K562 (cell line): ENCODE results near the gene ABL1.

Source experiments
- CBFB ChIP-seq: sonication (generic); formaldehyde crosslinking; IDR thresholded peaks from 2 replicates; pipeline ENCODE4 v1.4.0; 2020; ENCODE audit warnings: mild to moderate bottlenecking, missing genetic modification reagents
- CEBPZ ChIP-seq: fragments of 150-350 bp; IDR thresholded peaks from 2 replicates; pipeline ENCODE4 v1.6.1; 2014; ENCODE audit warnings: low read depth, mild to moderate bottlenecking, low read length, borderline replicate concordance
- CTCF ChIP-seq, 3 experiments: IDR thresholded peaks in 2 of 3; conservative IDR thresholded peaks in 1 of 3; 2 replicates each; pipeline ENCODE4 v1.5.1; 2011 to 2012; ENCODE audit warnings: low read length in 3 of 3, mild to moderate bottlenecking in 3 of 3, control low read depth in 2 of 3, improper control_type of control experiment in 1 of 3, inconsistent platforms in 1 of 3, low read depth in 1 of 3, mixed read lengths in 1 of 3, moderate library complexity in 1 of 3; ENCODE audit not compliant: insufficient read depth in 2 of 3
- EHMT2 ChIP-seq: fragments of 450-650 bp; IDR thresholded peaks from 2 replicates; pipeline ENCODE4 v1.6.1; 2018; ENCODE audit warnings: antibody characterized with exemption
- RBBP5 ChIP-seq: fragments of 200-600 bp; sonication (generic); IDR thresholded peaks from 2 replicates; pipeline ENCODE4 v1.6.1; 2012; ENCODE audit warnings: borderline replicate concordance, mild to moderate bottlenecking, low read length, control low read depth, inconsistent platforms; ENCODE audit not compliant: insufficient read depth, poor library complexity, severe bottlenecking
- SP1 ChIP-seq: sonication (generic); formaldehyde crosslinking; IDR thresholded peaks from 2 replicates; pipeline ENCODE4 v1.8.1; 2022; ENCODE audit warnings: mild to moderate bottlenecking, missing genetic modification reagents
- ZNF24 ChIP-seq: fragments of 450-650 bp; IDR thresholded peaks from 2 replicates; pipeline ENCODE4 v1.6.1; 2016
- ZNF696 ChIP-seq: fragments of 250-450 bp; sonication (Bioruptor Pico); conservative IDR thresholded peaks from 2 replicates; pipeline ENCODE4 v1.4.0; 2020; ENCODE audit warnings: mild to moderate bottlenecking, moderate library complexity
- TF ChIP-seq, protein P1 (sequence below), 3 experiments: fragments of 200-800 bp in 1 of 3; sonication (Bioruptor generic) in 1 of 3; sonication (generic) in 1 of 3; formaldehyde crosslinking in 1 of 3; IDR thresholded peaks; 2 replicates each; pipeline versions ENCODE4 v1.6.1 to v1.8.0; 2016 to 2022; ENCODE audit warnings: mild to moderate bottlenecking in 2 of 3, missing compliant biosample characterization in 2 of 3, missing genetic modification characterization in 2 of 3, missing genetic modification reagents in 1 of 3

- TF ChIP-seq CTCF (IDR thresholded peaks at IDR 0.05 in 2 of 3, conservative IDR thresholded peaks at IDR 0.05 in 1 of 3; ENCODE audit: insufficient read depth in 2 of 3, low read depth in 1 of 3, low read length in 3 of 3): no peak
- no peak for TF ChIP-seq RBBP5
- no peak for TF ChIP-seq CBFB (CRISPR knock-in tag)
- TF ChIP-seq CEBPZ: no peak
- TF ChIP-seq EHMT2: no peak
- TF ChIP-seq ZNF24: no peak
- TF ChIP-seq, protein P1, sequence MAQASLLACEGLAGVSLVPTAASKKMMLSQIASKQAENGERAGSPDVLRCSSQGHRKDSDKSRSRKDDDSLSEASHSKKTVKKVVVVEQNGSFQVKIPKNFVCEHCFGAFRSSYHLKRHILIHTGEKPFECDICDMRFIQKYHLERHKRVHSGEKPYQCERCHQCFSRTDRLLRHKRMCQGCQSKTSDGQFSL (CRISPR knock-in tag; IDR thresholded peaks at IDR 0.05): no peak
- TF ChIP-seq, protein P1 (tag; IDR thresholded peaks at IDR 0.05): no peak
- no peak for TF ChIP-seq ZNF696 (CRISPR knock-in tag)
- no peak for TF ChIP-seq SP1 (CRISPR knock-in tag)
Measured at GRCh38 chr9:130896233-130897014, 61.4 kb downstream of the ABL1 start, which contains the start of gene QRFP.
